Measurements from ENCODE around the gene WDFY2.

DNA sequence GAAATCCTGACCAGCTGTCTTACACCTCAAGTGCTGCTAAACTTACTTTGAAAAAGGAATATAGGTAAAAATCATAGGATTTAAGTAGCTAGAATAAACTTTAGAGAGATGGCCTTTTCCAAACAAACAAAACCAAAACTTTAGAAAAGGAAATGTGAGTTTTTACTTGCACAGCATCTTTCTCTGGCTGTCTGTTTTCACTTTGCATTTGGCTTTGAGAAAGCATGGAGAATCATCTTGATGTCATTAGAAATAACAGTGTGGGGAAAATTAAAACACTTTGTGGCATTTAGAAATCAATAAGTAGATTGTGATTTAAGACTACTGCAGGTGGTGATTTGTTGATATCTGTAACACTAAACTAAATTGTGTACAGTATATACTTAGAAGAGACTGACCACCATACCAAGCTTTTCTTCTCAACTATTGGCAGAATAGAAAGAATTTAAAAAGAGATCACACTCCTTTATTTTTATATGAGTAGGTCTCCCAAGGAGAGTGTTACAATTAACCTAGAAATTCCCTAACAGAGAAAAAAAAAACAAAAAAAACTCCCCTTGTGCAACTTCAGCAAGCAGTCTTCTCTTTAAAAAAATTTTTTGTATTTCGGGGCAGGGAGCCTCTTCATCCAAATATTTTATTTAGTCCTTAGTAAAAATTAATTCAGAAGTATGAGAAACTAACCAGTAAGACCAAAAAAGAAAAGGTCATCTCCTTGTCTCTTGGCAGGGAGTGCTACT, 6.1 kb downstream of the WDFY2 start:
- TF ChIP-seq, protein P1, sequence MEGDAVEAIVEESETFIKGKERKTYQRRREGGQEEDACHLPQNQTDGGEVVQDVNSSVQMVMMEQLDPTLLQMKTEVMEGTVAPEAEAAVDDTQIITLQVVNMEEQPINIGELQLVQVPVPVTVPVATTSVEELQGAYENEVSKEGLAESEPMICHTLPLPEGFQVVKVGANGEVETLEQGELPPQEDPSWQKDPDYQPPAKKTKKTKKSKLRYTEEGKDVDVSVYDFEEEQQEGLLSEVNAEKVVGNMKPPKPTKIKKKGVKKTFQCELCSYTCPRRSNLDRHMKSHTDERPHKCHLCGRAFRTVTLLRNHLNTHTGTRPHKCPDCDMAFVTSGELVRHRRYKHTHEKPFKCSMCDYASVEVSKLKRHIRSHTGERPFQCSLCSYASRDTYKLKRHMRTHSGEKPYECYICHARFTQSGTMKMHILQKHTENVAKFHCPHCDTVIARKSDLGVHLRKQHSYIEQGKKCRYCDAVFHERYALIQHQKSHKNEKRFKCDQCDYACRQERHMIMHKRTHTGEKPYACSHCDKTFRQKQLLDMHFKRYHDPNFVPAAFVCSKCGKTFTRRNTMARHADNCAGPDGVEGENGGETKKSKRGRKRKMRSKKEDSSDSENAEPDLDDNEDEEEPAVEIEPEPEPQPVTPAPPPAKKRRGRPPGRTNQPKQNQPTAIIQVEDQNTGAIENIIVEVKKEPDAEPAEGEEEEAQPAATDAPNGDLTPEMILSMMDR (IDR thresholded peaks at IDR 0.05; ENCODE audit: low read depth, low read length), result no peak
- TF ChIP-seq, protein P2, sequence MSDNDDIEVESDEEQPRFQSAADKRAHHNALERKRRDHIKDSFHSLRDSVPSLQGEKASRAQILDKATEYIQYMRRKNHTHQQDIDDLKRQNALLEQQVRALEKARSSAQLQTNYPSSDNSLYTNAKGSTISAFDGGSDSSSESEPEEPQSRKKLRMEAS (IDR thresholded peaks at IDR 0.05; ENCODE audit: low read depth, low read length), result no peak
- TF ChIP-seq POLR2A (IDR thresholded peaks at IDR 0.05; ENCODE audit: extremely low read depth, insufficient read length) (no peak), MYC (IDR thresholded peaks at IDR 0.05; ENCODE audit: low read depth, low read length) (no peak)

Data from NB4 (cell line).